GM23248 (cell line): ENCODE data around the gene PEX5. TPM values are rescaled to one million over a fixed set of nuclear protein-coding genes. Genes with fewer than 3 reads are reported as not detected.
A peak's percentile ranks its signal among the peaks of the same experiment; 100 is the strongest.

Experiments used
- DNase-seq: peaks from one replicate; pipeline ENCODE4 v3.0.0-alpha.2; 2015
- H2AFZ ChIP-seq: fragments of 200-600 bp; sonication (generic); 2 replicates; pipeline ENCODE4 v1.6.1; 2016; ENCODE audit warnings: antibody characterized with exemption
- H3F3A ChIP-seq: fragments of 200-600 bp; sonication (generic); 2 replicates; pipeline ENCODE4 v1.6.1; 2016; ENCODE audit warnings: mild to moderate bottlenecking, antibody characterized with exemption, mixed run types; ENCODE audit not compliant: insufficient read depth
- H3K27ac ChIP-seq: fragments of 200-600 bp; sonication (generic); 2 replicates; pipeline ENCODE4 v1.5.1; 2016; ENCODE audit warnings: mild to moderate bottlenecking
- H3K27me3 ChIP-seq: fragments of 200-600 bp; sonication (generic); replicated peaks from 2 replicates; pipeline ENCODE4 v1.6.1; 2016; ENCODE audit warnings: mild to moderate bottlenecking; ENCODE audit not compliant: insufficient read depth
- H3K36me3 ChIP-seq: fragments of 200-600 bp; sonication (generic); 2 replicates; pipeline ENCODE4 v1.6.1; 2016; ENCODE audit warnings: low read depth, mild to moderate bottlenecking
- H3K4me1 ChIP-seq: fragments of 200-600 bp; sonication (generic); 2 replicates; pipeline ENCODE4 v1.6.1; 2016; ENCODE audit warnings: mild to moderate bottlenecking; ENCODE audit not compliant: insufficient read depth
- H3K4me2 ChIP-seq: fragments of 200-600 bp; sonication (generic); one replicate; pipeline ENCODE4 v1.6.1; 2016; ENCODE audit warnings: mild to moderate bottlenecking; ENCODE audit not compliant: unreplicated experiment
- H3K4me3 ChIP-seq: fragments of 200-600 bp; sonication (generic); 2 replicates; pipeline ENCODE4 v1.5.1; 2016; ENCODE audit warnings: mild to moderate bottlenecking
- H3K79me2 ChIP-seq: fragments of 200-600 bp; sonication (generic); 2 replicates; pipeline ENCODE4 v1.6.1; 2016; ENCODE audit warnings: mild to moderate bottlenecking; ENCODE audit not compliant: insufficient read depth
- H3K9ac ChIP-seq: fragments of 200-600 bp; sonication (generic); 2 replicates; pipeline ENCODE4 v1.6.1; 2016; ENCODE audit warnings: mild to moderate bottlenecking
- H3K9me2 ChIP-seq: fragments of 200-600 bp; sonication (generic); 2 replicates; pipeline ENCODE4 v1.6.1; 2016; ENCODE audit warnings: mixed run types, mild to moderate bottlenecking, moderate library complexity; ENCODE audit not compliant: insufficient read depth
- H3K9me3 ChIP-seq: fragments of 200-600 bp; sonication (generic); one replicate; pipeline ENCODE4 v1.6.1; 2017; ENCODE audit warnings: low read depth
- H4K20me1 ChIP-seq: fragments of 200-600 bp; sonication (generic); 2 replicates; pipeline ENCODE4 v1.6.0; 2016; ENCODE audit not compliant: insufficient read depth
- EZH2 ChIP-seq: fragments of 200-600 bp; sonication (generic); IDR thresholded peaks from 2 replicates; pipeline ENCODE4 v1.6.1; 2018; ENCODE audit warnings: antibody characterized with exemption, mild to moderate bottlenecking; ENCODE audit not compliant: insufficient read depth, poor library complexity, severe bottlenecking
- EZH2phosphoT487 ChIP-seq: fragments of 200-600 bp; sonication (generic); IDR thresholded peaks from 2 replicates; pipeline ENCODE4 v1.6.1; 2018; ENCODE audit warnings: antibody characterized with exemption, moderate library complexity, mild to moderate bottlenecking, low read depth; ENCODE audit not compliant: insufficient read depth
- WGBS, 2 experiments: methylation state at CpG; one replicate each; pipeline ENCODE4 v1.1.6; 2015 to 2017; ENCODE audit warnings: low lambda C conversion rate in 2 of 2, low coverage in 1 of 2; ENCODE audit errors: missing lambda C conversion rate in 2 of 2; 5-methylcytosine and 5-hydroxymethylcytosine counted together
- in situ Hi-C: fragments of 300-500 bp; cut with MboI; formaldehyde crosslinking; loops from 2 replicates; pipeline ENCODE4 v1.15.0; 2020
- polyA plus RNA-seq: library from polyadenylated mRNA; unstranded; fragments of >200 nt; fragmentation: Nextera tagmentation; extraction: Ambion mirVana; gene quantifications from 2 replicates; pipeline ENCODE4 v1.2.1, GENCODE V29; 2016
- total RNA-seq: library from RNA; depleted of rRNA; stranded (reverse); fragments of >200 nt; shearing (Covaris generic); gene quantifications from 2 replicates; pipeline ENCODE4 v1.2.3, GENCODE V29; 2014; rRNA removed

The PEX5 gene
- total RNA-seq (22.3 and 27.8 TPM in 2 replicates), polyA plus RNA-seq (6.6 and 6.8 TPM in 2 replicates)

DNA sequence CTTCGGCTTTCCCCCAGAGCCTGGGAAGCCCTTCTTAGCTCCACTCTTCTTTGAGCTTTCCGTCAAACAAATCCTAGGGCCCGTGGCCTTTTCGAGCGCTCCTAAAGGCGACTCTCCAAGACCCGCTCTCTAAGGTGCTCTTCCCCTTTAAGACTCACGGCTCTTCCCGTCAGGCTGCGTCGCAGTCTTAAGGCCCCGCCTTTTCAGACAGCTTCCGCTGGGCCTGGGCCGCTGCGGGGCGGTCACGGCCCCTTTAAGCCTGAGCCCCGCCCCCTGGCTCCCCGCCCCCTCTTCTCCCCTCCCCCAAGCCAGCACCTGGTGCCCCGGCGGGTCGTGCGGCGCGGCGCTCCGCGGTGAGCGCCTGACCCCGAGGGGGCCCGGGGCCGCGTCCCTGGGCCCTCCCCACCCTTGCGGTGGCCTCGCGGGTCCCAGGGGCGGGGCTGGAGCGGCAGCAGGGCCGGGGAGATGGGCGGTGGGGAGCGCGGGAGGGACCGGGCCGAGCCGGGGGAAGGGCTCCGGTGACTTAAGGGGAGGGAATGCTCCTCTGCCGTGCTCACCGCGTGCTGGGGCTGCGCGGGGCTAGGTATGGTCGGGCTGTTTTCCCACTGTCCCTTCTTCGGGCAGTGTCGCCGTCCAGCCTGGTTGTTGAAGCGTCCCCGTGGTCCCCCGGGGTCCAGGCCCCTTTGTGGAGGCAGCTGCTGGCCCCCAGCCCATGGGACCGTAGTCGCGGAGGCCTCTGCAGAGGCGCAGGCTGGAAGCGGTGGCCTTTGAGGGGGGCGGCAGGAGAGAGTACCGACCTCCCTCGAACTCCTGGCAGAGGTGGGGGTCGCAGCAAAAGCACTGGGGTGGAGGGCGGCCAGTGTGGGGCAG, at the start of gene PEX5:
Gene PEX5 (plus strand): TSS at position 289 of the 870 bp plus-strand sequence. CDS start 692 bp downstream, outside the sequence.
- Histone ChIP-seq H3K9me3 (no peaks in the 10 kb centered on the region), H3K9me2 (no peaks in the 10 kb centered on the region), H3K27ac (peak within 1 kb of the TSS; percentile 78), H3K27me3 (no peaks in the 10 kb centered on the region), H3K4me3 (peak within 1 kb of the TSS; percentile 72), H2AFZ (peak within 1 kb of the TSS; percentile 92), H3K4me2 (peak within 1 kb of the TSS; percentile 94), H3K4me1 (peaks cover 26% of the 10 kb centered on the region), H3K79me2 (peaks cover 17% of the 10 kb centered on the region), H3F3A (peaks cover 13% of the 10 kb centered on the region; the same call in 1 of the 2 replicates), H3K36me3 (no peaks in the 10 kb centered on the region; the same call in 1 of the 2 replicates), H3K9ac (peak within 1 kb of the TSS; percentile 84), H4K20me1 (no peaks in the 10 kb centered on the region)
- 1% methylated on average over 27 to 50 of the region's 68 CpGs for WGBS, 2 experiments
- TF ChIP-seq EZH2phosphoT487 (no peak), EZH2 (no peak)
- in situ Hi-C loops: no loop called here
- peak; percentile 97 for DNase-seq

DNA sequence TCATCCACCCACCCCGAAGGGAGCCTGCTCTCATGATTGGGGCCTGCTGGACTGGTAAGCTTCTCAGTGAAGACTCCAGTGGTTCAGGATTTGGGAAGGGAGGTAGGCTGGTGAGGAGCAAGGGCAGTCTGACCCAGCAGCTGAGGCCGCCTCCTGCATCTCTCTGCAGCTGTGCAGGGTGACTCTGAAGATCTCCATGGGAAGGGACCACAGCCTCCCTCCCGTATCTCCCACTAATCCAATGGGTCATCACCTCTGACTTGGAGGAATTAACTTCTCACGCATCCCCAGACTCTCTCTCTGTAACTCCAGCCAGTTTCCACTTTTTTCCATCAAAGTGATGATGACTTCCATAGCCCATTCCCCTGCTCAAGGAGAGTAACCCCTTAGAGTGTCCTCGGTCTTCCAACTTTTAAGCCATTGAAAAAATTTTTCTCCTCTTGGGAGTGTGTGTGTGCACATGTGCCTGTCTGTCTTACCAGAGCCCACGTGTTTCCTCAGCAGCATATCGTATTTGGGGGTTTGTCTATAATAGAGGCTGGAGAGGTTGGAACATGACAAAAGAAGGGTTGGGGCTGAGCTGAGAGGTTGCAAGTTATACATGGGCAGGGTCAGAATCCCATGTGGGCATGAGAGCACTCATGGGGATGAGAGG, 48.0 kb upstream of the PEX5 start:
- TF ChIP-seq EZH2phosphoT487 (no peak), EZH2 (no peak)
- Histone ChIP-seq H3K27me3 (no peaks in the 10 kb centered on the region), H3K4me1 (peaks cover 11% of the 10 kb centered on the region; the same call in 1 of the 2 replicates), H3K9me3 (no peaks in the 10 kb centered on the region), H3F3A (0 out of 2 replicates have a peak, but pooled peaks cover 4% of the 10 kb centered on the region), H2AFZ (no peak overlapping the region), H3K4me2 (no peak overlapping the region), H3K27ac (no peak overlapping the region), H3K9me2 (no peaks in the 10 kb centered on the region), H3K36me3 (peaks cover 3% of the 10 kb centered on the region; the same call in 1 of the 2 replicates), H3K4me3 (no peak overlapping the region), H4K20me1 (no peaks in the 10 kb centered on the region), H3K9ac (no peak overlapping the region), H3K79me2 (no peaks in the 10 kb centered on the region)
- in situ Hi-C loops: no loop called here
- 66 to 74% methylated on average over 6 to 7 of the region's 7 CpGs for WGBS, 2 experiments
- DNase-seq: no peak

DNA sequence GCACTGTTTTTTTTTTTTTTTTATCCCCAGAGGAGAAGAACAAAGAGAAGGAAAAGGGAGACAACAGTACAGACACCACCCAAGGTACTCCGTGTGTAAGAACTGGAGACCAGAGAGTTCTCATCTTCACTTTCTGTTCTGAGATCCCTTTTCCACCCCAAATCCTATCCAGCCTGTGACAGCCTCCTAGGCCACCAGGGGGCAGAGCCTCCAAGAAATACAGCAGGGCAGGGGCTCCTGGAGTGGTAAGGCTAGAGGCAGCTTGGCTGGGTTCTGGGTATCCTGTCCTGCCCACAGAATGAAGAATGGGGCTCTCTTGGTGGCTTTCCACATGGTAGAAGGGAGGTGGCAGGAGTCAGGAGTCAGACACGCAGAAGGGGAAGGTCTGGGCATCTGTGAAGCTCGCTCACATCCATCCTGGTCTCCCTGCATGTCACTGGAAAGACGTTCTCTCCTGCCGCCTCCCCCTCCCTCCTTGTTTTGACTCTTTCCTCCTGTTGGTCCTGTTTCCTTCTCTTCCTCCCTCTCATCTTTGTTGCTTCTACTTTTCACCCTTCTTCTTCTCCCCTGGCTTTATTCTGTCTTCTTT, 47.3 kb upstream of the PEX5 start:
- in situ Hi-C loops: no loop called here
- peak; percentile 75 for DNase-seq

More for the DNA sequence above, 47.3 kb upstream of the PEX5 start:
- Histone ChIP-seq H3F3A (0 out of 2 replicates have a peak, but pooled peaks cover 4% of the 10 kb centered on the region), H2AFZ (no peak overlapping the region), H3K36me3 (peaks cover 3% of the 10 kb centered on the region; the same call in 1 of the 2 replicates), H3K27me3 (no peaks in the 10 kb centered on the region), H3K9me3 (no peaks in the 10 kb centered on the region), H3K4me1 (peaks cover 11% of the 10 kb centered on the region; the same call in 1 of the 2 replicates), H3K4me3 (no peak overlapping the region), H4K20me1 (no peaks in the 10 kb centered on the region), H3K4me2 (no peak overlapping the region), H3K9me2 (no peaks in the 10 kb centered on the region), H3K9ac (no peak overlapping the region), H3K79me2 (no peaks in the 10 kb centered on the region), H3K27ac (no peak overlapping the region)
- 46 to 55% methylated on average over 5 of the region's 5 CpGs for WGBS, 2 experiments
- TF ChIP-seq EZH2phosphoT487 (no peak), EZH2 (no peak)
